GM12878 (cell line): ENCODE results near the gene ATP10D. TPM values are rescaled to one million over a fixed set of nuclear protein-coding genes. Genes with fewer than 3 reads are reported as not detected.

Experiments
- ATAC-seq: fragments of 200-7000 bp; cut with Tn5 transposase; 3 replicates; pipeline ENCODE4 v1.9.1; 2020; ENCODE audit warnings: mild to moderate bottlenecking, moderate library complexity
- BruUV-seq: library from RNA; stranded (reverse); fragments of 400-500 nt; replicated peaks from 2 replicates; lab custom pipeline; 2021; lab: Mats Ljungman, UMichigan
- CTCF ChIA-PET: fragments of 300-600 bp; sonication (Branson Sonifier 250); formaldehyde crosslinking; extraction: SDS; loops from one replicate; lab custom pipeline; 2021; ENCODE audit warnings: inconsistent platforms; lab: Yijun Ruan, JAX
- POLR2A ChIA-PET: fragments of 350-600 bp; formaldehyde crosslinking; extraction: SDS; loops from one replicate; lab custom pipeline; 2021; ENCODE audit warnings: inconsistent platforms; lab: Charles Lee
- RAD21 ChIA-PET: fragments of 300-600 bp; sonication (Branson Sonifier 250); formaldehyde crosslinking; loops from one replicate; lab custom pipeline; 2023; ENCODE audit warnings: antibody characterized with exemption; ENCODE audit not compliant: unreplicated experiment; lab: Charles Lee
- SMC1A ChIA-PET: fragments of 300-600 bp; sonication (Branson Sonifier 250); formaldehyde crosslinking; loops from one replicate; lab custom pipeline; 2023; ENCODE audit not compliant: unreplicated experiment, uncharacterized antibody; lab: Charles Lee
- DNase-seq: peaks from one replicate; pipeline ENCODE4 v3.0.0-alpha.2; 2011; ENCODE audit warnings: low read depth, low spot score
- FAIRE-seq: peaks from 3 replicates; lab custom pipeline; 2011; peaks lifted over from hg19 to GRCh38; lab: Jason Lieb, UNC
- H2AFZ ChIP-seq: 2 replicates; pipeline ENCODE4 v1.6.0; 2011; ENCODE audit warnings: low read depth, low read length, control low read depth; ENCODE audit not compliant: control insufficient read depth
- H3K27ac ChIP-seq: 2 replicates; pipeline ENCODE4 v1.5.1; 2011; ENCODE audit warnings: control low read depth; ENCODE audit not compliant: control insufficient read depth, insufficient read depth
- H3K27me3 ChIP-seq, 2 experiments: replicated peaks in 1 of 2; 2 replicates each; pipeline versions ENCODE4 v1.6.0 to v1.6.1; 2011; ENCODE audit warnings: low read length in 1 of 2; ENCODE audit not compliant: control insufficient read depth in 2 of 2, insufficient read depth in 2 of 2
- H3K36me3 ChIP-seq, 2 experiments: 2 replicates each; pipeline ENCODE4 v1.5.1; 2011; ENCODE audit warnings: low read length in 1 of 2; ENCODE audit not compliant: control insufficient read depth in 2 of 2, insufficient read depth in 2 of 2
- H3K4me1 ChIP-seq: 2 replicates; pipeline ENCODE4 v1.6.1; 2011; ENCODE audit warnings: mild to moderate bottlenecking, low read length, moderate library complexity, mixed read lengths; ENCODE audit not compliant: control insufficient read depth, insufficient read depth
- H3K4me2 ChIP-seq: 2 replicates; pipeline ENCODE4 v1.6.0; 2011; ENCODE audit warnings: control low read depth; ENCODE audit not compliant: control insufficient read depth, insufficient read depth
- H3K4me3 ChIP-seq: fragments of 200-600 bp; sonication (generic); 2 replicates; pipeline ENCODE4 v1.5.1; 2016
- H3K79me2 ChIP-seq: 2 replicates; pipeline ENCODE4 v1.6.0; 2011; ENCODE audit warnings: low read length; ENCODE audit not compliant: control insufficient read depth, insufficient read depth
- H3K9ac ChIP-seq: 2 replicates; pipeline ENCODE4 v1.8.0; 2011; ENCODE audit warnings: low read length, control low read depth, mixed read lengths; ENCODE audit not compliant: control insufficient read depth, insufficient read depth
- H3K9me3 ChIP-seq: replicated peaks from 3 replicates; pipeline ENCODE4 v1.5.1; 2011; ENCODE audit warnings: mild to moderate bottlenecking, low read length; ENCODE audit not compliant: control insufficient read depth, insufficient read depth
- H4K20me1 ChIP-seq: 2 replicates; pipeline ENCODE4 v1.6.0; 2011; ENCODE audit not compliant: control insufficient read depth, insufficient read depth
- ASH2L ChIP-seq: fragments of 300-600, 200-600 bp; sonication (generic); IDR thresholded peaks from 2 replicates; pipeline ENCODE4 v1.6.1; 2017; ENCODE audit warnings: low read depth, mild to moderate bottlenecking, borderline replicate concordance
- BHLHE40 ChIP-seq, 2 experiments: fragments of 450-650 bp in 1 of 2; IDR thresholded peaks; 2 replicates each; pipeline ENCODE4 v1.6.1; 2011 to 2017; ENCODE audit warnings: low read depth in 2 of 2, borderline replicate concordance in 1 of 2, improper control_type of control experiment in 1 of 2, low read length in 1 of 2, mild to moderate bottlenecking in 1 of 2
- EP300 ChIP-seq, 2 experiments: fragments of 150-350 bp in 1 of 2; IDR thresholded peaks; 2 replicates each; pipeline ENCODE4 v1.6.1; 2011 to 2012; ENCODE audit warnings: low read depth in 2 of 2, low read length in 2 of 2, borderline replicate concordance in 1 of 2, improper control_type of control experiment in 1 of 2, inconsistent platforms in 1 of 2; ENCODE audit not compliant: control insufficient read depth in 1 of 2
- KDM1A ChIP-seq: fragments of 200-600 bp; sonication (generic); IDR thresholded peaks from 2 replicates; pipeline ENCODE4 v1.6.1; 2016; ENCODE audit warnings: borderline replicate concordance
- MTA2 ChIP-seq: fragments of 450-650 bp; IDR thresholded peaks from 2 replicates; pipeline ENCODE4 v1.6.1; 2016; ENCODE audit warnings: low read depth, mild to moderate bottlenecking, moderate library complexity
- NR2C2 ChIP-seq: IDR thresholded peaks from 2 replicates; pipeline ENCODE4 v1.6.1; 2011; ENCODE audit warnings: borderline replicate concordance, low read depth; ENCODE audit not compliant: control insufficient read depth, insufficient read length
- WRNIP1 ChIP-seq: IDR thresholded peaks from 2 replicates; pipeline ENCODE4 v1.6.1; 2011; ENCODE audit warnings: low read depth, low read length, improper control_type of control experiment, borderline replicate concordance
- WGBS: methylation state at CpG from one replicate; pipeline ENCODE4 v1.1.6; 2016; ENCODE audit warnings: low lambda C conversion rate; ENCODE audit not compliant: insufficient replicate concordance, insufficient coverage; ENCODE audit errors: missing lambda C conversion rate; 5-methylcytosine and 5-hydroxymethylcytosine counted together
- in situ Hi-C: fragments of 300-500 bp; cut with MboI; formaldehyde crosslinking; loops from 9 replicates; pipeline ENCODE4 v1.14.3; 2018; ENCODE audit warnings: mixed read lengths
- intact Hi-C: fragments of 100-400 bp; cut with micrococcal nuclease; formaldehyde crosslinking; loops from one replicate; pipeline ENCODE4 v1.14.2; 2022; ENCODE audit not compliant: unreplicated experiment
- polyA plus RNA-seq, 11 experiments: library from polyadenylated mRNA; depleted of rRNA in 4 of 11; unstranded in 6 of 11; stranded (reverse) in 5 of 11; fragments of >200 nt; fragmentation: Nextera tagmentation in 4 of 11; fragmentation: Illumina TruSeq in 1 of 11; extraction: Ambion mirVana in 4 of 11; extraction: Trizol in 1 of 11; gene quantifications; 1 replicate in 1 of 11; 2 replicates in 10 of 11; pipeline versions ENCODE4 v1.2.1 to v1.2.3, GENCODE V29; 2011 to 2016; ENCODE audit warnings: inconsistent platforms in 2 of 11, missing spikeins in 2 of 11, low read depth in 1 of 11
- total RNA-seq, 4 experiments: library from RNA; depleted of rRNA in 3 of 4; stranded (reverse); fragments of >200 nt in 3 of 4; fragmentation: Illumina TruSeq in 1 of 4; extraction: Trizol in 1 of 4; gene quantifications; 2 replicates each; pipeline versions ENCODE4 v1.2.1 to v1.2.3, GENCODE V29; 2013 to 2021
- TF ChIP-seq, protein P1 (sequence below): IDR thresholded peaks from 2 replicates; pipeline ENCODE4 v1.6.1; 2012; ENCODE audit warnings: low read depth, low read length, improper control_type of control experiment
- TF ChIP-seq, protein P2 (sequence below): fragments of 450-650 bp; IDR thresholded peaks from 2 replicates; pipeline ENCODE4 v1.6.1; 2016; ENCODE audit warnings: mild to moderate bottlenecking
- TF ChIP-seq, protein P3 (sequence below): fragments of 150-350 bp; IDR thresholded peaks from 2 replicates; pipeline ENCODE4 v1.6.1; 2016; ENCODE audit warnings: low read depth, low read length

Gene ATP10D
- total and polyA plus RNA-seq, 10 of the 15 experiments (the other 5 are each of a cell fraction or from before 2014, with no cell fraction given): 10.2 to 50.3 (median 19.1) TPM

DNA sequence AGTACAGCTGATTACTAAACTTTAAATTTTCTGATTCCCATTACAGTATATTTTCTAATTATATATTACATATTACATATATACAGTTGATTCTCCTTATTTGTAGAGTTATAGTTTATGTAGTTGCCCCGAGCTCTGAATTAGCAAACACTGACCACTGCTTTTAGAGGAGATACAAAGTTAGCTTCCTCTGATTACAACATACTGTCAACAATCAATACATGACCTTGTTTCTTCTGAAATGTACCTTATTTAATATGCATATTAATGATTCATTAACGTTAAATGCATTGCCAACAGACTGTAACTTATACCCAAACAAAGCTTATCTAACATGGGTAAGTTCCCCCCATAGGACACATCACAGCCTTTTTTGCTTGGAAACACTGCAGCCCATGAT lies 81.5 kb downstream of the ATP10D start:
- Histone ChIP-seq H4K20me1 (no peaks in the 10 kb centered on the region), H2AFZ (no peak overlapping the region)
- POLR2A ChIA-PET: no interaction called here
- TF ChIP-seq NR2C2 (no peak), WRNIP1 (no peak), ASH2L (no peak), KDM1A (no peak), EP300 (IDR thresholded peaks at IDR 0.05; ENCODE audit: borderline replicate concordance in 1 of 2, control insufficient read depth in 1 of 2, low read depth in 2 of 2, low read length in 2 of 2) (no peak), BHLHE40 (IDR thresholded peaks at IDR 0.05; ENCODE audit: borderline replicate concordance in 1 of 2, low read depth in 2 of 2, low read length in 1 of 2) (no peak), MTA2 (no peak)
- TF ChIP-seq, protein P1, sequence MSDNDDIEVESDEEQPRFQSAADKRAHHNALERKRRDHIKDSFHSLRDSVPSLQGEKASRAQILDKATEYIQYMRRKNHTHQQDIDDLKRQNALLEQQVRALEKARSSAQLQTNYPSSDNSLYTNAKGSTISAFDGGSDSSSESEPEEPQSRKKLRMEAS: no peak
- TF ChIP-seq, protein P2, sequence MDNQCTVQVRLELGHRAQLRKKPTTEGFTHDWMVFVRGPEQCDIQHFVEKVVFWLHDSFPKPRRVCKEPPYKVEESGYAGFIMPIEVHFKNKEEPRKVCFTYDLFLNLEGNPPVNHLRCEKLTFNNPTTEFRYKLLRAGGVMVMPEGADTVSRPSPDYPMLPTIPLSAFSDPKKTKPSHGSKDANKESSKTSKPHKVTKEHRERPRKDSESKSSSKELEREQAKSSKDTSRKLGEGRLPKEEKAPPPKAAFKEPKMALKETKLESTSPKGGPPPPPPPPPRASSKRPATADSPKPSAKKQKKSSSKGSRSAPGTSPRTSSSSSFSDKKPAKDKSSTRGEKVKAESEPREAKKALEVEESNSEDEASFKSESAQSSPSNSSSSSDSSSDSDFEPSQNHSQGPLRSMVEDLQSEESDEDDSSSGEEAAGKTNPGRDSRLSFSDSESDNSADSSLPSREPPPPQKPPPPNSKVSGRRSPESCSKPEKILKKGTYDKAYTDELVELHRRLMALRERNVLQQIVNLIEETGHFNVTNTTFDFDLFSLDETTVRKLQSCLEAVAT: no peak
- TF ChIP-seq, protein P3, sequence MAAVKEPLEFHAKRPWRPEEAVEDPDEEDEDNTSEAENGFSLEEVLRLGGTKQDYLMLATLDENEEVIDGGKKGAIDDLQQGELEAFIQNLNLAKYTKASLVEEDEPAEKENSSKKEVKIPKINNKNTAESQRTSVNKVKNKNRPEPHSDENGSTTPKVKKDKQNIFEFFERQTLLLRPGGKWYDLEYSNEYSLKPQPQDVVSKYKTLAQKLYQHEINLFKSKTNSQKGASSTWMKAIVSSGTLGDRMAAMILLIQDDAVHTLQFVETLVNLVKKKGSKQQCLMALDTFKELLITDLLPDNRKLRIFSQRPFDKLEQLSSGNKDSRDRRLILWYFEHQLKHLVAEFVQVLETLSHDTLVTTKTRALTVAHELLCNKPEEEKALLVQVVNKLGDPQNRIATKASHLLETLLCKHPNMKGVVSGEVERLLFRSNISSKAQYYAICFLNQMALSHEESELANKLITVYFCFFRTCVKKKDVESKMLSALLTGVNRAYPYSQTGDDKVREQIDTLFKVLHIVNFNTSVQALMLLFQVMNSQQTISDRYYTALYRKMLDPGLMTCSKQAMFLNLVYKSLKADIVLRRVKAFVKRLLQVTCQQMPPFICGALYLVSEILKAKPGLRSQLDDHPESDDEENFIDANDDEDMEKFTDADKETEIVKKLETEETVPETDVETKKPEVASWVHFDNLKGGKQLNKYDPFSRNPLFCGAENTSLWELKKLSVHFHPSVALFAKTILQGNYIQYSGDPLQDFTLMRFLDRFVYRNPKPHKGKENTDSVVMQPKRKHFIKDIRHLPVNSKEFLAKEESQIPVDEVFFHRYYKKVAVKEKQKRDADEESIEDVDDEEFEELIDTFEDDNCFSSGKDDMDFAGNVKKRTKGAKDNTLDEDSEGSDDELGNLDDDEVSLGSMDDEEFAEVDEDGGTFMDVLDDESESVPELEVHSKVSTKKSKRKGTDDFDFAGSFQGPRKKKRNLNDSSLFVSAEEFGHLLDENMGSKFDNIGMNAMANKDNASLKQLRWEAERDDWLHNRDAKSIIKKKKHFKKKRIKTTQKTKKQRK: no peak
- TF ChIP-seq, all 136 proteins: peak for 0
- RAD21 ChIA-PET: interaction anchor here (1.6 to 3.0 kb wide), 4 partner anchors 48 to 82 kb away, joined by 4 to 15 read pairs (median 6); partner anchors contain the start of gene ATP10D
- intact Hi-C loops: no loop called here
- no peaks in the 10 kb centered on the region; a peak in 1 of 4 replicates for H3K27me3 ChIP-seq
- no peak overlapping the region for H3K9ac ChIP-seq
- in situ Hi-C loops: no loop called here
- WGBS: 96% methylated on average over 2 of the region's 2 CpGs
- CTCF ChIA-PET: interaction anchor here (0.8 to 4.5 kb wide), 9 partner anchors 10 to 367 kb away, joined by 3 to 26 read pairs (median 4); partner anchors contain the start of gene ATP10D
- no peaks in the 10 kb centered on the region for H3K79me2 ChIP-seq
- H3K9me3 ChIP-seq: peaks cover 2% of the 10 kb centered on the region; the same call in 1 of the 3 replicates
- DNase-seq: no peak
- no TSS peak for BruUV-seq
- H3K4me3 ChIP-seq: no peak overlapping the region
- SMC1A ChIA-PET: interaction anchor here (1.1 to 3.0 kb wide), 6 partner anchors 8 to 83 kb away, joined by 3 to 14 read pairs (median 5); no protein-coding TSS in a partner anchor
- no peak for FAIRE-seq
- H3K27ac ChIP-seq: no peak overlapping the region
- H3K4me2 ChIP-seq: no peak overlapping the region
- peaks cover 2 to 7% of the 10 kb centered on the region in 2 experiments for H3K36me3 ChIP-seq
- H3K4me1 ChIP-seq: peaks cover 5% of the 10 kb centered on the region; the same call in 1 of the 2 replicates
- ATAC-seq: no peak
